Parathyroid adenoma (tissue), 2 donors: ENCODE data around the gene TXNDC11.

Experiments
- H2AFZ ChIP-seq: fragments of 300-600 bp; sonication (generic); one replicate; pipeline ENCODE4 v1.7.0; 2017; ENCODE audit warnings: antibody characterized with exemption, mild to moderate bottlenecking
- H3K27ac ChIP-seq: fragments of 300-600 bp; sonication (generic); one replicate; pipeline ENCODE4 v1.7.0; 2017
- H3K27me3 ChIP-seq: fragments of 300-600 bp; sonication (generic); one replicate; pipeline ENCODE4 v1.7.0; 2017; ENCODE audit warnings: low read length; ENCODE audit not compliant: control insufficient read depth, insufficient read depth
- H3K36me3 ChIP-seq: fragments of 300-600 bp; sonication (generic); one replicate; pipeline ENCODE4 v1.7.0; 2017; ENCODE audit warnings: low read length; ENCODE audit not compliant: control insufficient read depth, insufficient read depth
- H3K4me1 ChIP-seq: fragments of 300-600 bp; sonication (generic); one replicate; pipeline ENCODE4 v1.7.0; 2017; ENCODE audit warnings: control low read depth
- H3K4me2 ChIP-seq: fragments of 300-600 bp; sonication (generic); one replicate; pipeline ENCODE4 v1.7.0; 2017; ENCODE audit warnings: low read length
- H3K4me3 ChIP-seq: fragments of 300-600 bp; sonication (generic); one replicate; pipeline ENCODE4 v1.7.0; 2017; ENCODE audit warnings: low read depth, low read length
- H3K79me2 ChIP-seq: fragments of 300-600 bp; sonication (generic); one replicate; pipeline ENCODE4 v1.7.0; 2017; ENCODE audit warnings: control low read depth
- H3K9ac ChIP-seq: fragments of 300-600 bp; sonication (generic); one replicate; pipeline ENCODE4 v1.7.0; 2017; ENCODE audit warnings: mild to moderate bottlenecking
- H3K9me3 ChIP-seq: fragments of 300-600 bp; sonication (generic); one replicate; pipeline ENCODE4 v1.7.0; 2017; ENCODE audit warnings: low read length; ENCODE audit not compliant: control insufficient read depth
- TF ChIP-seq, protein P1 (sequence below): fragments of 300-600 bp; sonication (generic); IDR thresholded peaks from one replicate; pipeline ENCODE4 v1.7.0; 2017; ENCODE audit warnings: antibody characterized with exemption, mild to moderate bottlenecking
- donor health status: primary hyperparathyroidism.

The TXNDC11 gene

DNA sequence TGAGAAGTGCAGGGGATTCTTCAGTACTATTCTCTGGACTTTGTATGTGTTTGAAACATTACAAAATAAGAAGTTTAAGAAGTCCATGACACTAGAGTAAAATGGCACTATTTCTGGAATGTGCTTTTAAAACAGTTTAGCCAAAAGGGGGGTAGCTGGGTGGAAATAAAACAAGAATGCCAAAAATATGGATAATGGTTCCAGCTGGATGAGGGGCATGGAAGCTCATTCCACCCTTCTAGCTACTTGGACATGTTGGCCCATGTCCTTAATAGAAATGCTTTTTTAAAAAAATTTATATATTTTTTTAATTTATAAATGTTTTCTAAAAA is 41.3 kb upstream of the TXNDC11 start:
- TF ChIP-seq, protein P1, sequence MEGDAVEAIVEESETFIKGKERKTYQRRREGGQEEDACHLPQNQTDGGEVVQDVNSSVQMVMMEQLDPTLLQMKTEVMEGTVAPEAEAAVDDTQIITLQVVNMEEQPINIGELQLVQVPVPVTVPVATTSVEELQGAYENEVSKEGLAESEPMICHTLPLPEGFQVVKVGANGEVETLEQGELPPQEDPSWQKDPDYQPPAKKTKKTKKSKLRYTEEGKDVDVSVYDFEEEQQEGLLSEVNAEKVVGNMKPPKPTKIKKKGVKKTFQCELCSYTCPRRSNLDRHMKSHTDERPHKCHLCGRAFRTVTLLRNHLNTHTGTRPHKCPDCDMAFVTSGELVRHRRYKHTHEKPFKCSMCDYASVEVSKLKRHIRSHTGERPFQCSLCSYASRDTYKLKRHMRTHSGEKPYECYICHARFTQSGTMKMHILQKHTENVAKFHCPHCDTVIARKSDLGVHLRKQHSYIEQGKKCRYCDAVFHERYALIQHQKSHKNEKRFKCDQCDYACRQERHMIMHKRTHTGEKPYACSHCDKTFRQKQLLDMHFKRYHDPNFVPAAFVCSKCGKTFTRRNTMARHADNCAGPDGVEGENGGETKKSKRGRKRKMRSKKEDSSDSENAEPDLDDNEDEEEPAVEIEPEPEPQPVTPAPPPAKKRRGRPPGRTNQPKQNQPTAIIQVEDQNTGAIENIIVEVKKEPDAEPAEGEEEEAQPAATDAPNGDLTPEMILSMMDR: no peak
- no peak overlapping the region for H2AFZ ChIP-seq
- no peaks in the 10 kb centered on the region for H3K27me3 ChIP-seq
- H3K4me2 ChIP-seq: no peak overlapping the region
- no peak overlapping the region for H3K9ac ChIP-seq
- H3K79me2 ChIP-seq: peaks cover 34% of the 10 kb centered on the region
- no peaks in the 10 kb centered on the region for H3K4me1 ChIP-seq
- H3K36me3 ChIP-seq: no peaks in the 10 kb centered on the region
- H3K4me3 ChIP-seq: no peak overlapping the region
- H3K9me3 ChIP-seq: no peaks in the 10 kb centered on the region
- H3K27ac ChIP-seq: peak overlapping the region; percentile 53

DNA sequence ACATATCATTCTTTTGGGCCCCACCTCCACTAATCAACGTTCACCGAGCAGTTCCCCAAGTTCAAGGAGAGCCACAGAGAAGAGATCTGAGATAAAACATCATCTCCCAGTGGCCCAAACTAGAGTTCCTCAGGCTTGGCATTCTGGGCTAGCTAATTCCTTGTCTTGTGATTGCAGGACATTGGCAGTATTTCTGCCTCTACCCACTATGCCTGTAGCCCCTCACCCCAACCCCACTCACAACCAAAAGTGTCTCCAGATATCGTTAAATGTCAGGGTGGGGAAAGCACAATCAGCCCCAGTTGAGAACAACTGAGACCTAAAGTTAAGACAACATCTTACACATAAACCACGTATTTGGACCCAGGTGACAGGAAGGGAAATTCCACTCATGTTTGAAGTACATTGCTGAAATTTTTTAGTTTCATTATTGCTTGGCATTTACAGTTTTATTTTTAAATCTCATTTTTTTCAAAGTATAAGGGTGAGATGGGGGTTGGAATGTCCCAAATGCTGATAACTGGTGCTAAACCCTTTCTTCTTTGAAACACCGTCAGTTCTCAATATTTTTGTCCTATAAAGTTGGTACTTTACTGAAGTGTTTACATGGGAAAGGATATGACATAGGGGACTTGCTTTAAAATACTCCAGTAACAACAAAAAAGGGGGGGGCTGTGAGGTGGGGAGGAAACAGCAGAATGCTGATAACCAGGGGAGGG is 40.8 kb upstream of the TXNDC11 start:
- Histone ChIP-seq H3K4me1 (no peaks in the 10 kb centered on the region), H3K36me3 (no peaks in the 10 kb centered on the region), H3K79me2 (peaks cover 29% of the 10 kb centered on the region), H3K27ac (peak overlapping the region; percentile 53), H3K9me3 (no peaks in the 10 kb centered on the region), H3K4me2 (peak overlapping the region; percentile 33), H3K27me3 (no peaks in the 10 kb centered on the region), H2AFZ (no peak overlapping the region), H3K4me3 (no peak overlapping the region), H3K9ac (no peak overlapping the region)
- TF ChIP-seq, protein P1: no peak

DNA sequence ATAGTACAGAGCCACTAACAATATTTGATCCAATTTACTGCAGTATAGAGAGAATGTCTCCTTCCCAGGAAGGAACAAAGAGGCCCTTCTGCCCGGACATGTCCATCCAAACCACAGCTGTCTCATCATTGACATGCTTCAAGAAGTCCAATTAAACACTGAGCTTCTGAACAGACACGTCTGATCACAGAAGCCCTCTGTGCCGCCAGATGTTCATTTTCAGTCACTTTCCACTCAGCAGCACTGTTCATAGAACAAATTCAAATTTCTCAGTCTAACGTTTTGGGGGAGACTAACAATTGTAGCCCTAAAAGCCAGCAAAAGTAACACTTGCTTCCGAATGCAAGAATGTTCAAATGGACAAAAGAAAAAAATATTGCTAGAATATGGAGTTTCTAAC is 39.1 kb upstream of the TXNDC11 start:
- no peak overlapping the region for H2AFZ ChIP-seq
- TF ChIP-seq, protein P1: no peak
- peaks cover 16% of the 10 kb centered on the region for H3K79me2 ChIP-seq
- no peak overlapping the region for H3K27ac ChIP-seq
- H3K36me3 ChIP-seq: no peaks in the 10 kb centered on the region
- peak overlapping the region; percentile 28 for H3K4me2 ChIP-seq
- H3K4me1 ChIP-seq: no peaks in the 10 kb centered on the region
- H3K27me3 ChIP-seq: no peaks in the 10 kb centered on the region
- no peak overlapping the region for H3K4me3 ChIP-seq
- no peak overlapping the region for H3K9ac ChIP-seq
- no peaks in the 10 kb centered on the region for H3K9me3 ChIP-seq

DNA sequence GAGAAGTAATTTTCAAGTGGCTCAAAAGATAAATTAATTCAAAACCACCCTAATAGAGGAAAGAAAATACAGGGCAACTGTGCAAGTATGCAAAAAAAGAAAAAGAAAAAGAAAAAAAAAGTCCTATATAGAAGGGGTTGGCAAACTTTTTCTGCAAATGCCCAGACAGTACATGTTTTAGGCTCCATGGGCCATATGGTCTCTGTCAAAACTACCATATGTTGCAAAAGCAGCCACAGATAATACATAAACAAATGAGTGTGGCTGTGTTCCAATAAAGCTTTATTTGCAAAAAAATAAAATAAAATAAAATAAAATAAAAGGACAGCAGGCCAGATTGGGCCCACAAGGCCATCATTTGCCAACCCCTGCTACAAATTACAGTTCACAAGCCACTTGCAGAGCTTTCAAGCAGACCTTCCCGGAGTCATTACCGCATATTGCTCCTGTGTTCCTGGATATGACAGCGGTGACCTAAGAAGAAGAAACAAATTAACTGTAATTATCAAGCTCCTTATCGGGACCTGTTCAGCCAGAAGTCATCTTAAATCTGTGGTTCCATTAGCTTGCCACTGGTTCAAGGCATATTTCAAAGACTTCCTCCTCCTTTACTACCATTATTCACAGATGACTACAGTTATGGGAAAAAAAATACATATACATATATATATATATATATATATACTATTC is 38.5 kb upstream of the TXNDC11 start:
- Histone ChIP-seq H3K9me3 (no peaks in the 10 kb centered on the region), H3K4me3 (no peak overlapping the region), H3K27ac (no peak overlapping the region), H3K9ac (no peak overlapping the region), H3K4me2 (no peak overlapping the region), H3K27me3 (no peaks in the 10 kb centered on the region), H3K79me2 (peaks cover 12% of the 10 kb centered on the region), H3K36me3 (no peaks in the 10 kb centered on the region), H2AFZ (no peak overlapping the region), H3K4me1 (no peaks in the 10 kb centered on the region)
- TF ChIP-seq, protein P1: no peak

DNA sequence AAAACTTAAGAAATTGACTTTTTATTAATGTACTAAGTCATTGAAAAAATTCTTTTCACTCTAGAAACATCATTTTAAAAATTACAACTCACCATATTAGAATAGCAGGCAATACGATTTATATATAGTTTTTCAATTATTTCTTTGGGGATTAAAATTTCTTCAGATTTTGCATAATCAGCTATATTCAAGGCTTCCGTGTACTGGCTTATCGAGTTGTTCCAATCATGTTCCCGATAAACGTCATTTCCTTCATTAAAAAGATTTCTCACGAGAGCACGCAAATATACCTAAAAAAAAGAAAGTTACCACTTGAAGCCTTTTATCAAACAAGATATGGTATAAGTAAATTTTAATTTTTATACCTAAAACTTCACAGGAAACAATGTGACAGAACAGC is 36.4 kb upstream of the TXNDC11 start:
- no peaks in the 10 kb centered on the region for H3K4me1 ChIP-seq

More for the DNA sequence above, 36.4 kb upstream of the TXNDC11 start:
- TF ChIP-seq, protein P1: no peak
- Histone ChIP-seq H3K4me2 (no peak overlapping the region), H3K9me3 (no peaks in the 10 kb centered on the region), H3K4me3 (no peak overlapping the region), H3K79me2 (peaks cover 5% of the 10 kb centered on the region), H3K9ac (no peak overlapping the region), H2AFZ (no peak overlapping the region), H3K36me3 (no peaks in the 10 kb centered on the region), H3K27me3 (no peaks in the 10 kb centered on the region), H3K27ac (no peak overlapping the region)
